Panc1 (cell line): Measurements from ENCODE around the gene NDUFAF2. TPM values are rescaled to one million over a fixed set of nuclear protein-coding genes. Genes with fewer than 3 reads are reported as not detected.

Experiments
- ATAC-seq: fragments of 200-7000 bp; cut with Tn5 transposase; 2 replicates; pipeline ENCODE4 v1.9.1; 2020; ENCODE audit warnings: mild to moderate bottlenecking, moderate library complexity
- BruUV-seq: library from RNA; stranded (reverse); fragments of 400-500 nt; replicated peaks from 2 replicates; lab custom pipeline; 2021; lab: Mats Ljungman, UMichigan
- CTCF ChIA-PET: fragments of 300-600 bp; sonication (Branson Sonifier 250); formaldehyde crosslinking; loops from one replicate; lab custom pipeline; 2022; ENCODE audit warnings: antibody characterized with exemption; lab: Charles Lee
- POLR2A ChIA-PET: fragments of 300-600 bp; sonication (Branson Sonifier 250); formaldehyde crosslinking; loops from one replicate; lab custom pipeline; 2022; ENCODE audit warnings: antibody characterized with exemption; lab: Charles Lee
- DNase-seq: peaks from one replicate; pipeline ENCODE4 v3.0.0-alpha.2; 2010; ENCODE audit warnings: low read depth, low spot score
- H3K27ac ChIP-seq: 2 replicates; pipeline ENCODE4 v1.5.1; 2011; ENCODE audit warnings: mild to moderate bottlenecking, low read length, inconsistent platforms
- H3K27me3 ChIP-seq: fragments of 200-500 bp; sonication (Bioruptor generic); 2 replicates; pipeline ENCODE4 v1.6.0; 2014; ENCODE audit warnings: low read length, inconsistent platforms; ENCODE audit not compliant: control insufficient read depth, insufficient read depth
- H3K36me3 ChIP-seq: fragments of 200-500 bp; sonication (Bioruptor generic); 2 replicates; pipeline ENCODE4 v1.5.1; 2014; ENCODE audit warnings: inconsistent platforms, mild to moderate bottlenecking, low read length, moderate library complexity; ENCODE audit not compliant: control insufficient read depth, insufficient read depth
- H3K4me1 ChIP-seq: 2 replicates; pipeline ENCODE4 v1.5.1; 2011; ENCODE audit warnings: inconsistent platforms, mild to moderate bottlenecking, low read length, moderate library complexity; ENCODE audit not compliant: control insufficient read depth, insufficient read depth
- H3K4me3 ChIP-seq, 2 experiments: 2 replicates each; pipeline ENCODE4 v1.5.1; 2011 to 2012; ENCODE audit warnings: low read depth in 2 of 2, low read length in 2 of 2, mild to moderate bottlenecking in 2 of 2, inconsistent platforms in 1 of 2, moderate library complexity in 1 of 2
- H3K9me3 ChIP-seq: fragments of 200-500 bp; sonication (Bioruptor generic); 2 replicates; pipeline ENCODE4 v1.5.1; 2014; ENCODE audit warnings: low read depth, mild to moderate bottlenecking, inconsistent platforms, low read length, moderate library complexity; ENCODE audit not compliant: control insufficient read depth, insufficient read depth
- POLR2AphosphoS5 ChIP-seq: IDR thresholded peaks from 2 replicates; pipeline ENCODE4 v1.6.1; 2012; ENCODE audit warnings: mild to moderate bottlenecking, low read depth, low read length, moderate library complexity
- SIN3A ChIP-seq: IDR thresholded peaks from 2 replicates; pipeline ENCODE4 v1.6.1; 2012; ENCODE audit warnings: low read depth, mild to moderate bottlenecking, low read length, moderate library complexity, borderline replicate concordance; ENCODE audit not compliant: insufficient read depth
- TCF7L2 ChIP-seq: IDR thresholded peaks from 2 replicates; pipeline ENCODE4 v1.6.1; 2011; ENCODE audit warnings: mild to moderate bottlenecking, low read depth, low read length, inconsistent platforms
- in situ Hi-C: cut with HindIII; loops from 2 replicates; pipeline ENCODE4 v1.10.0; 2016; ENCODE audit warnings: low sequenced_read_pairs, low pct_unique_long_range_greater_than_20kb
- intact Hi-C: fragments of 100-400 bp; cut with micrococcal nuclease; formaldehyde crosslinking; loops from one replicate; pipeline ENCODE4 v1.10.0; 2022; ENCODE audit not compliant: unreplicated experiment
- total RNA-seq: library from RNA; stranded (reverse); gene quantifications from one replicate; pipeline ENCODE4 v1.2.1, GENCODE V29; 2021; ENCODE audit not compliant: unreplicated experiment
- TF ChIP-seq, protein P1 (sequence below): fragments of 450-650 bp; IDR thresholded peaks from 2 replicates; pipeline ENCODE4 v1.5.1; 2017; ENCODE audit warnings: mild to moderate bottlenecking
- TF ChIP-seq, protein P2 (sequence below), 2 experiments: IDR thresholded peaks; 2 replicates each; pipeline ENCODE4 v1.6.1; 2011 to 2012; ENCODE audit warnings: low read depth in 2 of 2, control low read depth in 1 of 2, low read length in 1 of 2, mild to moderate bottlenecking in 1 of 2, moderate library complexity in 1 of 2; ENCODE audit not compliant: insufficient read depth in 1 of 2

The NDUFAF2 gene
- total RNA-seq, 1 experiment from 2014 or later: 41.6 TPM

DNA sequence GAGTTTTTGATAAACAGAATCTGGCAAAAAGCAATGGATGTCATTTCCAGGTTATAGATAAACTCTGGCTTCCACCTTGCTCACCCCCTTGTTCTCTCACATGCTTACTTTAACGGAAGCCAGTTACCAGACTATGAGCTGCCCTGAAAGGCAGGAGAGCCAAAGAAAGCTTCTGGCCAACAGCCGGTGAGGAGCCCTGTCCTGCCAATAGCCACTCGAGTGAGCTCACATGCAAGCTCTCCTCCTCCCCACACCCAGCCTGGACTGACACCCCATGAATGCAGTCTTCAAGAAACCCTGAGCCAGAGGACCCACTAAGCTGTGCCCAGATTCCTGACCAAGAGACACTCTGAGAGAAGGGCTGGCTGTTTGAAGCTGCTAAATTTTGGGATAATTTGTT, 231.6 kb downstream of the NDUFAF2 start:
- in situ Hi-C loops: no loop called here
- TF ChIP-seq, protein P1, sequence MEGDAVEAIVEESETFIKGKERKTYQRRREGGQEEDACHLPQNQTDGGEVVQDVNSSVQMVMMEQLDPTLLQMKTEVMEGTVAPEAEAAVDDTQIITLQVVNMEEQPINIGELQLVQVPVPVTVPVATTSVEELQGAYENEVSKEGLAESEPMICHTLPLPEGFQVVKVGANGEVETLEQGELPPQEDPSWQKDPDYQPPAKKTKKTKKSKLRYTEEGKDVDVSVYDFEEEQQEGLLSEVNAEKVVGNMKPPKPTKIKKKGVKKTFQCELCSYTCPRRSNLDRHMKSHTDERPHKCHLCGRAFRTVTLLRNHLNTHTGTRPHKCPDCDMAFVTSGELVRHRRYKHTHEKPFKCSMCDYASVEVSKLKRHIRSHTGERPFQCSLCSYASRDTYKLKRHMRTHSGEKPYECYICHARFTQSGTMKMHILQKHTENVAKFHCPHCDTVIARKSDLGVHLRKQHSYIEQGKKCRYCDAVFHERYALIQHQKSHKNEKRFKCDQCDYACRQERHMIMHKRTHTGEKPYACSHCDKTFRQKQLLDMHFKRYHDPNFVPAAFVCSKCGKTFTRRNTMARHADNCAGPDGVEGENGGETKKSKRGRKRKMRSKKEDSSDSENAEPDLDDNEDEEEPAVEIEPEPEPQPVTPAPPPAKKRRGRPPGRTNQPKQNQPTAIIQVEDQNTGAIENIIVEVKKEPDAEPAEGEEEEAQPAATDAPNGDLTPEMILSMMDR: no peak
- TF ChIP-seq SIN3A (no peak), POLR2AphosphoS5 (no peak), TCF7L2 (no peak)
- TF ChIP-seq, protein P2, sequence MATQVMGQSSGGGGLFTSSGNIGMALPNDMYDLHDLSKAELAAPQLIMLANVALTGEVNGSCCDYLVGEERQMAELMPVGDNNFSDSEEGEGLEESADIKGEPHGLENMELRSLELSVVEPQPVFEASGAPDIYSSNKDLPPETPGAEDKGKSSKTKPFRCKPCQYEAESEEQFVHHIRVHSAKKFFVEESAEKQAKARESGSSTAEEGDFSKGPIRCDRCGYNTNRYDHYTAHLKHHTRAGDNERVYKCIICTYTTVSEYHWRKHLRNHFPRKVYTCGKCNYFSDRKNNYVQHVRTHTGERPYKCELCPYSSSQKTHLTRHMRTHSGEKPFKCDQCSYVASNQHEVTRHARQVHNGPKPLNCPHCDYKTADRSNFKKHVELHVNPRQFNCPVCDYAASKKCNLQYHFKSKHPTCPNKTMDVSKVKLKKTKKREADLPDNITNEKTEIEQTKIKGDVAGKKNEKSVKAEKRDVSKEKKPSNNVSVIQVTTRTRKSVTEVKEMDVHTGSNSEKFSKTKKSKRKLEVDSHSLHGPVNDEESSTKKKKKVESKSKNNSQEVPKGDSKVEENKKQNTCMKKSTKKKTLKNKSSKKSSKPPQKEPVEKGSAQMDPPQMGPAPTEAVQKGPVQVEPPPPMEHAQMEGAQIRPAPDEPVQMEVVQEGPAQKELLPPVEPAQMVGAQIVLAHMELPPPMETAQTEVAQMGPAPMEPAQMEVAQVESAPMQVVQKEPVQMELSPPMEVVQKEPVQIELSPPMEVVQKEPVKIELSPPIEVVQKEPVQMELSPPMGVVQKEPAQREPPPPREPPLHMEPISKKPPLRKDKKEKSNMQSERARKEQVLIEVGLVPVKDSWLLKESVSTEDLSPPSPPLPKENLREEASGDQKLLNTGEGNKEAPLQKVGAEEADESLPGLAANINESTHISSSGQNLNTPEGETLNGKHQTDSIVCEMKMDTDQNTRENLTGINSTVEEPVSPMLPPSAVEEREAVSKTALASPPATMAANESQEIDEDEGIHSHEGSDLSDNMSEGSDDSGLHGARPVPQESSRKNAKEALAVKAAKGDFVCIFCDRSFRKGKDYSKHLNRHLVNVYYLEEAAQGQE (IDR thresholded peaks at IDR 0.05; ENCODE audit: insufficient read depth in 1 of 2, low read depth in 2 of 2, low read length in 1 of 2): no peak
- ATAC-seq: no peak
- Histone ChIP-seq H3K27me3 (no peaks in the 10 kb centered on the region), H3K27ac (no peak overlapping the region), H3K9me3 (no peaks in the 10 kb centered on the region), H3K36me3 (no peaks in the 10 kb centered on the region), H3K4me1 (no peaks in the 10 kb centered on the region), H3K4me3 (no peak overlapping the region)
- CTCF ChIA-PET: no interaction called here
- no peak for DNase-seq
- intact Hi-C loops: loop anchor here (10.0 kb wide), 1 partner anchor 128 kb away; no protein-coding TSS in a partner anchor
- BruUV-seq: no TSS peak
- POLR2A ChIA-PET: interaction anchor here (1.2 kb wide), 1 partner anchor 13 kb away, joined by 4 read pairs; no protein-coding TSS in a partner anchor

DNA sequence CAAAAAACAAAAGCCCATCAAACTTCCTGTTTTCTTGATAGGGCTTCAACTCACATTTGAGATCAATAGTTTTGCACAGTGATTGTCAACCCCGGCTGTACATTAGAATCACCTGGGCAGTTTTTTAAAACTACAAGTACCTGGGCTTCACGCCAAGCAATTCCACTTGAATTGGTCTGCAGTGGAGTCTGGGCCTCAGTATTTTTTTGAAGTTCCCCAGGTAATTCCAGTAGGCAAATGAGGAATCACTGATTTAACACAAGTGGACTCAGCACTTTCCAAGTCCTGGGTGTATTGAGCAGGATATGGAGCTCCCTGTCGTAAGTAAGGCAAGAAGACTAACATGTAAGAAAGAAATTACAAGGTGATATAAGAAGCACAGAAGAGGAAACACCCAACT, 232.1 kb downstream of the NDUFAF2 start:
- CTCF ChIA-PET: no interaction called here
- no peak for ATAC-seq
- TF ChIP-seq TCF7L2: no peak
- TF ChIP-seq, protein P1: no peak
- TF ChIP-seq, protein P2 (IDR thresholded peaks at IDR 0.05; ENCODE audit: insufficient read depth in 1 of 2, low read depth in 2 of 2, low read length in 1 of 2): no peak
- no peak for TF ChIP-seq SIN3A

More for the DNA sequence above, 232.1 kb downstream of the NDUFAF2 start:
- in situ Hi-C loops: no loop called here
- POLR2A ChIA-PET: interaction anchor here (1.2 kb wide), 1 partner anchor 13 kb away, joined by 4 read pairs; no protein-coding TSS in a partner anchor
- no TSS peak for BruUV-seq
- Histone ChIP-seq H3K9me3 (no peaks in the 10 kb centered on the region), H3K4me3 (no peak overlapping the region), H3K27me3 (no peaks in the 10 kb centered on the region), H3K27ac (no peak overlapping the region), H3K4me1 (no peaks in the 10 kb centered on the region), H3K36me3 (no peaks in the 10 kb centered on the region)
- no peak for DNase-seq
- intact Hi-C loops: loop anchor here (10.0 kb wide), 1 partner anchor 128 kb away; no protein-coding TSS in a partner anchor
